Measurements from ENCODE around the gene NTHL1.

The NTHL1 gene

DNA sequence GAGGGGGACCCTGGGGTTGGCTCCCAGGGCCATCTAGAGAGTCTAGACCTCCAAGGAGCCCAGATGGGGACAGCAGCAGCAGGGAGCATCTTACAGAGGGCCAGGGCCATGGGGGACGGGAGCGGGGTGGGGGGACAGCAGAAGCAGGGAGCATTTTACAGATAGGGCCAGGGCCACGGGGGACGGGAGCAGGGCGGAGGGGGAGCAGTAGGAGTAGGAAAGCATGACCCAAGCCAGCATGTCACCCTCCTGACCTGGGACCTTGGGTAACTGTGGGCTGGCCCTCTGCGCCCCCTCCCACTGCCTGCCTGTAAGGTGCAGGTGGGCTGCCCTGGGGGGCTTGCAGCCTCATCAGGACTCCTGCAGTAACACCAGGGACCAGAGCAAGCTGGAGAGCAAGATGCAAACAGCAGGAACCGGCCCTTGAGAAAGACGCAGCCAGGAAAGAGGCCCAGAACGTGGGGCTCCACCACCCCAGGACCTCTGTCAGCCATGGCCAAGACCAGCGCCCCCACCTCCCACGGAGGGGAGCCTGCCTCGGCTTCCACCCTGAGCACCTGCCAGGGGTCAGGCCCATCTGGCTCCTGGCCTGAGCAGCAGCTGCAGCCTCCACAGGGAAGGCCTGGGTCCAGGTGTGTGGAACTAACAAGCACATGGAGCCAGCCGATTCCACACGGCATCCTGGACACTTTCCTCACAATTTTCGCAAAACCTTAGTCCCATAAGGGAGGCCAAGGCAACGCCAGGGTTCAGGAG lies 40.4 kb downstream of the NTHL1 start:
- DNase-seq: no peak

DNA sequence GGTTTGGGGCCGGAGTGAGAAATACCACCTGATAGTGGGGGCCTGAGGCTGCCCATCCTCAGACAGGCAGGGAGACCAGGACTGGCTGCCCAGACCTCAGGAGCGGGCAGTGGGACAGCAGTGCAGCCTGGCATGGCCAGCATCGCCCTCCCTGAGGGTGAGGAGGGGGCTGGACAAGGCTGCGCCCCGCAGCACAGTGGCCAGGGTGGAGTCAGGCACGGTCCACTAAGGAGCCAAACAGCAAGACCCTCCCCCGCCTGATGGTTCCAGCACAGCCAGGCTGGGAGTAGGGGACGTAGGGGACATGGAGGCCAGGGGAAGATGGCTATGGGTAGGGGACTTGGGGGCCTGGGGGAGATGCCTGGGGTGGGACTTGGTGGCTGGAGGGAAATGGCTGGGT lies 41.3 kb downstream of the NTHL1 start:
- DNase-seq: no peak

DNA sequence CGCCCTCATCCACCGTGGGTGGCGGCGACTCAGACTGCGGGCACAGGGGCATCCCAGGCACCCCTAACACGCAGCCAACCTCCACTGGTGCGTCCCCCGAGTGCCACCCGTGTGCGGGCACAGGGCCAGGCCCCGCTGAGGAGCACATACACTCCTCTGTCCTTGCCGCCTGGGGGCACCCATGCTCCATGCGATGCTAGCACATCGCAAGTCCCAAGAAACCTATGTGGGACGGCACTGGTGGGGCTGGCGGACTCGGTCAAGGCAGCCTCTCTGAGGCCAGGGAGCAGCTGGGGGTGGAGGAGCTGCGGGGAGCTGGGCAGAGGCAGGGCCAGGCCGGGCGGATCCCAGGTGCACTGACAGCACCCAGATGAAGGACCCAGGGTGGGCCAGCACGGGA lies 42.0 kb downstream of the NTHL1 start:
- DNase-seq: no peak

DNA sequence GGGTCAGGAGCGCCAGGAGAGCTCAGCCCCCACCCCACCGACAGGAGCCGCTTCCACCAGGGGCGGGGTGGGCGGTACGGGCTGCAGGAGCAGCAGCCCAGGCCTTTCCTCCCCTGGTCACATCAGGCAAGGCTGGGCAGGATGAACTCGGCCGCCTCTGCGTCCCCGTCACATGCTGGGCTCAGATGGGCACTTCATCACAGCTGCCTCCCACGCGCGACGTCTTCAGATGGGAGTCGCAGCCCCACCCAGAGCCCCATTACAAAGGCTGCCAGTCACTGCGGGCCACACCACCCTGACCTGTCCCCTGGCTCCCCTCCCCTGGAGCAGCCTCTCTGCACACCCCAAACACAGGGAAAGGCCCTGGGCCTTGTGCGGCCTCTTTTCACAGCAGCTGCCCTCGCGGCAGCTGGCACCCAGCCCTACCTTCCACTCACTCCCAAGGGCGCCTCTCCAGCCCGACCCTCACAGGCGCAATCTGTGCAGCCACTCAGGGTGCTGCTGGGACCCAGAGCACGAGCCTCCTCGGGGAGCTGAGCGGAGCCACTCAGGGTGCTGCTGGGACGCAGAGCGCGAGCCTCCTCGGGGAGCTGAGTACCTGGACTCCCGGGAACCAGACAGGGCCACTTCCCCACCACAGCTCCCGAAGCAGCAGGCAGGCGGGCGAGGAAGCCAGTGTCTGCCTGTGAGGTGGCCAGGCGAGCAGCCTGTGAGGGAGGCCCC lies 42.7 kb downstream of the NTHL1 start:
- no peak for DNase-seq

DNA sequence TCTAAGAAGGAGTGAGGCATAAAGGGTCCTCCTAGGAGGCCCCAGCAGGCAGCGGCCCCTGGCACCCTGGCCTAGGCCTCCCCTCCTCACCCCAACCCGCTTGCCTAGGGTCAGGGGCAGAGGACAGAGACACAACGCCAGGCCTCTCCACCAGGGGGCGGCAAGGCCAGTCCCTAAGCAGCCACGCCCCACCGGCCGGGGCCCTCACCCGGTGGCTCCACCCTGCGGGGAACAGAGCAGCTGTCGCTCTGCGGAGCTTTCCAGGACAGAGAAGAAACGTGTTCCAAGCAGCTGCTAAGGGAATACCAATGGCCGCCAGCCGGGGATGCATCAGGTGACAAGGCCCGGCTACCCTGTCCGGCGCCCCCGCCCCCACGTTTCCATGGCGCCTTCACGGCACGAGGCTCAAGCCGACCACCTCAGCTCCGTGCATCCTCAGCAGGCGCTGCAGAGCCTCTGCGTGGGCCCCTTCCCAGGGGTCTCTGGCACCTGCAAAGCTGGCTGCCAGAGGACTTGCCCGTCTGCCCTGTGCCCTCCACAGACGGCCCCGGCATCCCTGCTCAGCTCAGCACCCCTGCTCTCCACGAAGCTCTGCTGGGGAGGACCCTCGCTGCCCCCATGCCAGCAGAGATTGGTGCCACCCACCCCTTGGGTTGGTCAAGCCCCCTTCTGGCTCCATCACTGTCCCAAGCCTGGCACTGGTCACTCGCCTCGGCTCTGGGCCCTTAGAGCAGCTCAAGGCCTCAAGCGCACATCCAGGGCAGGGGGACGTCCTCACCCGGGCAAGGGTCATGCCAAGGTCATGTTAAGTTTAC lies 43.6 kb downstream of the NTHL1 start:
- peak; percentile 69 to 81 (median 78) for DNase-seq

DNA sequence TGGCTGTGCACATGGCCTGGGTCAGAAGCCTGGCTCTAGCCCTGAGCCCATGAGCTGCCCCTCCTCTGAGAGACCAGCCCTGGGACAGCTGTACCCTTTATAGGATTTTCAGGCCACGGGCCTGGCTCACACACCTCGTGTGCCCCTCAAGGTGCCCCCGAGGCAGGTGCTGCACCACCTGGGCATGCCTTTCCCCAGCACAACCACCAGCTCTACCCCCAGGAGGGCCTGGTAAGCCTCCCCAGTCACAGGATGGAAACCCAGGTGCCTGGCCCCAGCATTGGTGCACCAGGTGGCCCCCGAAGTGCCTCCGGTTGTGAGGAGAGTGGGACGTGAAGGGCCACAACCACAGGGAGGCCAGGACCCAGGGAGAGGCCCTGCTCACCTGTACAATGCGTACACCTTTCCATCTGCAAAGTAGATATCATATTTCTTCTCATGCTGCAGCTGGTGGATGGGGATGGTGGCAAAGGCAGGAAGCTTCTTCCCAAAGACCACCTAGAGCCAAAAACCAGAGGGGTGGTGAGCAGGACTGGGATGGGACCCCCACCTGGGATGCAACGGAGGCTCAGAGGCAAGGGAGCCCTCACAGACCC lies 44.3 kb downstream of the NTHL1 start:
- no peak for DNase-seq

DNA sequence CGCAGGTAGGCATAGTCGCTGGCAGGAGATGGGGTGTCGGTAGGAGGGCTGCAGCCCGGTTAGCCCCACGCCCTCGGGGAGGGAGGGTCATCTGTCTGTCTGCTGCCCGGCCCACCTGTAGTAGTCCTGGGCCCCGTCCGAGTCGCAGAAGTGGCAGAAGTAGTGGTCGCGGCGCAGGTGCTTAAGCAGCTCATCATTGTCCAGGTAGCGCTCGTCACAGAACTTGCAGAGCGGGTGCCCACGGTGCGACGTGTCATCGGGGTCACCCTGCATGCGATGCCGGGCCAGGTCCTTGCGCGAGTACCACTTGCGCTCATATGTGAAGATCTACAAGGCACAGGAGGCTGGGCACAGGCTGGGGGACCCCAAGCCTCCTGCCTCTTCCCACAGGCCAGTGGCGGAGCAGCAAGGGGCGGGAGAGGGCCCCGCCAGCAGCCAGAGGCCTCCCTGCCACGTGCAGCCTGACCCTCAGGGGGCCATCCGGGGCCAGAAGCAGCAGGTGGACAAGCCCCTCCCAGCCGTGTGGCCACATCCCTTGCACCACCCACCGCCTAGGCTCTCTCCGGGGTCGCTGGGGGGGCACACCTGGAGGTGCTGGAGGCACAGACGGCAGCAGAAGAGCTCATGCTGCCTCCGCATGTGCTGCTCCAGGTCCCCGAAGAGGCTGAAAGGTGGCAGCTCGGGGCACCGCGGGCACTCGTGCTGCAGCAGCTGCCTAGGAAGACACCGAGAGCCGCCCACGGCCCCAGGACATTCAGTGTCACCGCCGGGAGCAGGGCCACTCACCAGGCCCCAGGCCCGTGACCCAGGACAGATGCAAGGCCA lies 45.0 kb downstream of the NTHL1 start:
- no peak for DNase-seq

DNA sequence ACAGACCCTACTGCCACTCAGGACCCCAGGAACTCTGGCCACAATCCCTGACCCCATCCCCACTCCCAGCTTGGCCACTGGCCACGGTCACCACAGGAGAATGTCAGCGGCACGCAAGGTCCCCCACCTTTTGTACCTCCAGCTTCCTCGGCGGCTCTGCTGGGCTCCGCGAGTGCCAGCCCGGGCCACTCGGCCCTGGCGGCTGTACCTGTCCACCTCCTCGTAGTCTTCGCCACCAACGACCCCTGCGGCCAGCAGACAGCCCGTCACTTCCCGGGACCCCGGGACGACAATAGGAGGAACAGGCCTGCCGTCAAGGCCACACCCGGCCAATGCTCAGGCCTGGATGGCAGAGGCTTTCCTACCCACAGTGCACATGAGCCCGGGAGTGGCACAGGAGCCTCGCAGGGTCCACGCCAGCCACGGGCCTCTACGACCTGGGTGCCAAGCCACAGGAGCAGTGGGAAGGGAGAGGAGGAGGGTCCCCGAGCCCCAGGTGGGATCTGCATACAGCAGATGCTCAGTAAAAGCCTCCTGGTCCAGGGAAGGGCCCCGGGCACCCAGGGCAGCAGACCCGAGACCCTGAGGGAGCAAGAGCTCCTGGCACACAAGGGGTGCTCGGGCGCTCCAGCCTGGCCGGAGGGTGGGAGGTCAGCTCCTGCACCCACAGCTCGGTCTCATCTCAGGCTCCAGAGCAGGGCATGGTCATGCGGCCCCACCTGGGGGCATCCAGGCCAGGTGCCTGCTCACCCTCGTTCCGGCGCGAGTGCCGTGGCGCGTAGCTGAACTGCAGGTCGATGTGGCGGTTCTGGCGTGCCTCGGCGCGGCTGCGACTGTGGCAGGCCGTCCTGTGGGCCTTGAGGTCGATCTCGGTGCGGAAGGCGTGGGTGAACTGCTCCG lies 45.9 kb downstream of the NTHL1 start:
- DNase-seq: no peak

DNA sequence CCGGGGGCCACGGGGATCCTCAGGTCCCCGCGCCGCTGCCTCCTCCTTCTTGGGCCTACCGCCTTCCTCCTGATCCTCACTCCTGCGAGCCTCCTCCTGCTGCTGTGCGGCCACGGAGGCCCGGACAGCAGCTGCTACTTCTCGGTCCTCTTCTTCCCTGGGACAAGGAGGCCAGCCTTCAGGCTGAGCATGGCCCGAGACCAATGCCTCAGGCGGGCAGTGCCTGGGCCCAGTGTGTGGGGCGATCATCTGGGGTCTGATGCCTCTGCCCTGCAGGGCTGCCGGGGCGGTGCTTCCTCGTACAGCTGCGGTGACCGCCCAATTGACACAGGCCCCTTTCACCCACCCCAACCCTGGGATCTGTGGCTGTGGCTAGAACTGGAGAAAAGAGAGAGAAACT lies 46.6 kb downstream of the NTHL1 start:
- DNase-seq: no peak

DNA sequence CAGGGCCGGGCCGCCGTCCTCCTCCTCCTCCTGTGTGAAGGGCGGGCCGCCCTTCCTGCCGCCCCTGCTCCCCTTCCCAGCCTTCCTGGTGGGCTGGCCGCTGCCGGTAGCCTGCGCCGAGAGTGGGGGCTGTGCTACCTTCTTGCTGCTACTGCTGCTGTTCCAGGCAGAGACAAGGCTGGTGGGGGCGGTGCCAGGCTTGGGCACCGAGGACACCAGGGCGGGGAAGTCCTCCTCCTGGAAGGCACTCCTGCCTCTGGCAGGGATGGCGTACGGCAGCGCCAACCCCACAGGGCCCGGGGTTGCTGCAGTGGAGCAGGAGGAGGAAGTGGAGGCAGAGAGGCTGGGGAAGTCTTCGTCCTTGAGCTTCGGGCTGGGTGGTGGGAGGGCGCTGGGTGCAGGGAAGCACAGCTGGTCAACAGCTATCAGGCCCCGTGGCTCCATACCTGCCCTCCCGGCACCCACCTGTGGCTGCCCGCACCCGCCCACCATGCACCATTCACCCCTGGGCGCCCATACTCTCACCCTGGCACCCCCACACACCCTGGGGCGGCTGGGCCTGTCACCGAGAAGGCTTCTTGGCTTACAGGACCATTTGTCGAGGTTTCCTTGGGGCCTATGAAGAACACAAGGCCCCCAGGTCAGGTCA lies 47.6 kb downstream of the NTHL1 start:
- DNase-seq: no peak

DNA sequence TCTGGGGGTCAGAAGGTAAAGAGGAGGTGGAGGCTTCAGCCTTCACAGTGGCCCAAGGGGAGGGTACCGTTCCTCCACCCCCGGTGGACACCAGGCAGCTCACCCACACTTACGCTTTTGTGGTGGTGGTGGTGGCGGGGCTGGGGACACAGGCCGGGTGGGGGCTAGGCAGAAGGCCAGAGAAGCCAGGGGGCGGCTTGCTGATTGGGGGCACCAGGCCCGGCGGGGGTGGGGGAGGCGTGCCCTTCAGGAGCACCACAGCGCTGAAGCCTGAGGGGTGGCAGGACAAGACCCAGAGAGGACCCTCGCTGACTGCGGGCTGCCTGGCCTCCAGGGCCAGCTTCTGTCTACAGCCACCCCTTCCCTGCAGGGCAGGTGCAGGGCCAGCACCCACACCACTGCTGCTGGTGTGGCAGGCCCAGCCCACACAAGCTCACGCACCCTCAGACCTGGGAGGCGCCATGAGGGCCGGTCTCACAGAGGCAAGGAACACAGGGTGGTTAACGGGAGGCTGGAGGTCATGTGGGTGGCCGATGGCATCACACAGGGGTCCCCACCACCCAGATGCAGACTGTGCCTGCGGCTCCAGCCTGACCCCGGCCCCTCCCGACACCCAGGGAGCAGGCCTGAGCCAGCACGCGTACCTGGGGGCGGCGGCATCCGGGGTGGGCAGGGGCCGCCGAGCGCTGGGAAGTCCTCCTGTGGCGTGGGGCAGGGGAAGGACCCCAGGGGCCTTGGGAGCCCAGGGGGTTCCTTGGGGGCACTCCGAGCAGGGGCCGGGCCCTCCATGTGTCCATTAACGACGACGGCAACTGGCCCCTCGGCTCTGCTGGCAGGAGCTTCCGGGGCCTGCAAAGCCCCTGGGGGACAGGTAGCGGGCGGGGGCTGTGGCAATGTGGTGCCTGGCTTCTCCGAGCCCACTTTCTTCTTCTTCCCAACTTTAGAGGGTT lies 48.5 kb downstream of the NTHL1 start:
- DNase-seq: no peak

DNA sequence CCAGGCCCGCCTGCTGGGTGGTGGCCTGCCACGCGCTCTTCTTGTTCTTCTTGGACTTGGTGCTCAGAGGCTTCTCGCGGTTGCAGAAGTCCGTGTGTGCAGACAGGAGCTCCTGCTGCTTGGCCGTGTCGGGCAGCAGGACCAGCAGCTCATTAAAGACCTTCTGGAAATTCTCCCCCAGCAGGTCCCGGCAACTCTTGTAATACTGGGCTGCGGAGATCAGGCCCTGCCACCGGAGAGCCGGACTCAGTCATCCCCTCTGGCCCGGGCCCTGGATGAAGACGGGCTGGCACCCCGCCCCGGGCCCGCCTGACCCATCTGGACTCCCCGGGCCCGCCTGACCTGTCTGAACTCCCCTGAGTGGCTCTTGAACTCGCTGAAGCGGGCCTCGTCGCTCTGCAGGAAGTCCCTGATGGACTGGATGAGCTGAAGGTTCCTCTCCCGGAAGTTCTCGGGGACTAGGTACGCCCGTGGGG lies 49.2 kb downstream of the NTHL1 start:
- DNase-seq: no peak

DNA sequence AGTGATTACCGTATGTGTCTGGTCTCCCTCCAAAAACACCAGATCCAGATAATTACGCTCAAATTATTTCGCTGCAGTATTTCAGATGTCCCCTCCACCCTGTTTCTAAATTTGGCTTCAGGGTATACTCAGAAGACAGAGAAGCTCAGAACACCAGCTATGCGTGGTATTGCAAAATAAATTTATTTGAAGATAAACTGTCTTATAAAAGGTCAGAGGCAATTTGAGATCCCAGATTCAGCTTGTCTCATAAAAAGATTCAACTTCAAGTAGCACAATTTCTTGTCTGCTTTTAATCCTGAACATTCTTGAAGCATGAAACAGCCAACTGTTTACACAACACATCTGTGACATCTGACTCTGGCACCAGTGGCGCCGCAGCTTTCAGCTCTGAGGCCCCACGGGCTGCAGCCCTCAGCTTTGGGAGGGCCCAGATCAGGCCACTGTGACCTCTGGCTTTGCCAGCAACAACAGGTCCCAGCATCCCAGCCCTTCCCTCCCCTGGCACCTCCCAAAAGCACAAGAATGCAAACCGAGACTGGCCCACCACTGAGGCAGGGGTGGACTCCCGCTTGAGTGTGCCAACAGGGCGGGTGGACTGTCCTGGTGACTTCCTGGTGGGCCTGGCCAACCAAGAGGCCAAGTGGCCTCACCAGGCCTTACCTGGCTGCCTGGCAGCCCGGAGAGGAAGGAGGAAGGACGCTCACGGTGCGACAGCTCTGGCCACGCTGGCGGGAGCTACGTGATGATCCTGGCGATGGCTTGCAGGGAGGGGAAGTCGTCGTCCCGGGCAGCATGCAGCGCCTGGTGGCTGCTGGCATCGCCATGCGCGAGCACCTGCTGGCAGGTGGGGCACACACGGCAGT lies 49.9 kb downstream of the NTHL1 start:
- no peak for DNase-seq

DNA sequence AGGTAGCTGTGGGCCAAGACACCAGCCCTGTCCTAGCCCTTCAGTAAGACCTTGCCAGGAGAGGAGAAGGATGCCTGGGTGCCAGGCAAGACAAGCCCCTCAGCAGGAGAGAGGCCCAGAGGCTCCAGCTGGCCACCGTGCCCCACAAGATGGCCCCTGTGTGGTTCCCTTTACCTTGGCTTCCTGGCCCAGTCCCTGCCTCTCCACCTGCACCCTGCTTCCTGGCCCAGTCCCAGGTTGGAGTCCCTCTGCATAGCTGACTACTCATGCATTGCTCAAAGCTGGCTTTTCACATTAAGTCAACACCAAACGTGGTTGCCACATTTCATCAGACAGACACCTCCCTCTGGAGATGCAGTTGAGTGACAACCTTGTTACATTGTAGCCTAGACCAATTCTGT lies 53.9 kb downstream of the NTHL1 start:
- DNase-seq: peak in 1 of 6 experiments; percentile 32

DNA sequence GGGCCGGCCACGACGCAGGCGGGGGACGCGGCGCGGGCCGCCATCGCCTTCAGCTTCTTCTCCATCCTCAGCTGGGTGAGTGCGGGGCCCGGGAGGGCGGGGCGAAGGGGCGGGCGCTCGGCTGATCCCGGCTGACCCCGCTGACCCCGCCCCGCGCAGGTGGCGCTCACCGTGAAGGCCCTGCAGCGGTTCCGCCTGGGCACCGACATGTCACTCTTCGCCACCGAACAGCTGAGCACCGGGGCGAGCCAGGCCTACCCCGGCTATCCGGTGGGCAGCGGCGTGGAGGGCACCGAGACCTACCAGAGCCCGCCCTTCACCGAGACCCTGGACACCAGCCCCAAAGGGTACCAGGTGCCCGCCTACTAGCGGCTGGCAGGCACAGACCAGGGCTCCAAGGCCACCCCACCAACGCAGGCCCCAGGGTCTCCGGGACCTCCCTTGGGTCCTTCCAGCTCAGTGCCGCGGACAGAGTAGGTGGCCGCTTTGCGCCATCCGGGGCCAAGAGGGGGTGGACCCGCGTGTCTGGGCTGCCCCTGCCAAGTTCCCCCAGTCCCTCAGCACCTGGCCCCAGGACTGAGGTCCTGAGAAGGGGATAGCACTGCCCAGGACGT lies 54.8 kb downstream of the NTHL1 start:
- DNase-seq: peak in 2 of 6 experiments; percentile 43 to 48

DNA sequence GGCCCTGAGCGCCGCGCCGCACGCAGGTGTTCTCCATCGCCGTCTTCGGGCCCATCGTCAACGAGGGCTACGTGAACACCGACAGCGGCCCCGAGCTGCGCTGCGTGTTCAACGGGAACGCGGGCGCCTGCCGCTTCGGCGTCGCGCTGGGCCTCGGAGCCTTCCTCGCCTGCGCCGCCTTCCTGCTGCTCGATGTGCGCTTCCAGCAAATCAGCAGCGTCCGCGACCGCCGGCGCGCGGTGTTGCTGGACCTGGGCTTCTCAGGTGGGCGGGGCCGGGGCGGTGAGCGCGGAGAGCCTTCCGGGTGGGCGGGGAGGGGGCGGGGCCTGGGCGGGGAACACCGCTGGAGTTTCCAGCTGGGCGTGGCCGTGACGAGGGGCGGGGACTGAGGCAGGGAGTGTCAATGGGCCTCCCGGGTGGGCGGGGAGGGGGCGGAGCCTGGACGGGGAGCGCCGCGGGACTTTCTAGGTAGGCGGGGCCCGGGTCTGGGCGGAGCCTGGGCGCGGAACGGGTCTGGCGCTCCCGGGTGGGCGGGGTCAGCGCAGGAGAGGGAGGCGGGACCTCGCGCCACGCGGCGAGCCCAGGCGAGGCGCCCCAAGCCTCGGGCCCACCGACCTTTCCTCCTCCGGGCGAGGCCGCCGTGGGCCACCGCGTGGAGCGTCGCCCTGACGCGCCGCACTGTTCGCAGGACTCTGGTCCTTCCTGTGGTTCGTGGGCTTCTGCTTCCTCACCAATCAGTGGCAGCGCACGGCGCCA lies 55.5 kb downstream of the NTHL1 start:
- peak; percentile 91 to 100 (median 97) for DNase-seq

DNA sequence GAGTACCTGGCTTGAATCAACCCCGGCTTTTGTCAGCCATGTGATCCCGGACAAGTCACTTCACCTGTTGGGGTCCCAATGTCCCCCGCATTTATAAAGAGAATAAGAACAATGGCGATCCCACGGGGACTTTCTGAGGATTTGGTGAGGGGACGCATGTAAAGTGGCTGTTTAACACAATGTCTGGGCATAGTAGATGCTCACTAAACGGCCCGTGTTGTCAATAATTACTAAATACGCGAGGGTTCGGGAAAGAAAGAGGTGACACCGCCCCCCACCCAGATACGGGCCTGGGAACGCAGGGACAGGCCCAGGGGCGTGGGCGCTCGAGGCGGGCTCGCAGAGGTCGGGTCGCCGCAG lies 56.1 kb downstream of the NTHL1 start:
- no peak for DNase-seq
